Gastroesophageal sphincter (tissue), 4 donors: ENCODE measurements around the gene NEDD8. TPM values are rescaled to one million over a fixed set of nuclear protein-coding genes. Genes with fewer than 3 reads are reported as not detected.

Source experiments
- ATAC-seq: fragments of 150-250 bp; one replicate; pipeline ENCODE4 v1.9.1; 2016; ENCODE audit warnings: mild to moderate bottlenecking, moderate library complexity
- H3K27ac ChIP-seq, 4 donors: fragments of 200-600 bp; sonication (generic) in 3 of 4; 1 replicate in 3 of 4; 2 replicates in 1 of 4; pipeline ENCODE4 v1.5.1; 2016 to 2019
- H3K27me3 ChIP-seq: fragments of 200-600 bp; sonication (generic); one replicate; pipeline ENCODE4 v1.5.1; 2019
- H3K36me3 ChIP-seq, 2 donors: fragments of 200-600 bp; sonication (generic); one replicate each; pipeline ENCODE4 v1.5.1; 2019; ENCODE audit warnings: control low read depth in 1 of 2
- H3K4me1 ChIP-seq, 3 donors: fragments of 200-600 bp; sonication (generic); 1 replicate in 2 of 3; 2 replicates in 1 of 3; pipeline ENCODE4 v1.5.1; 2016 to 2019; ENCODE audit warnings: control low read depth in 2 of 3
- H3K4me3 ChIP-seq, 2 donors: fragments of 200-600 bp; sonication (generic); one replicate each; pipeline ENCODE4 v1.5.1; 2019; ENCODE audit warnings: mild to moderate bottlenecking in 1 of 2, moderate library complexity in 1 of 2
- H3K9me3 ChIP-seq, 3 donors: fragments of 200-600 bp; sonication (generic); one replicate each; pipeline ENCODE4 v1.5.1; 2017 to 2019; ENCODE audit warnings: control low read depth in 2 of 3
- EP300 ChIP-seq: sonication (generic); formaldehyde crosslinking; IDR thresholded peaks from one replicate; pipeline ENCODE4 v1.6.1; 2017; ENCODE audit warnings: antibody characterized with exemption, mild to moderate bottlenecking
- POLR2A ChIP-seq, 2 donors: fragments of 450-650 bp; IDR thresholded peaks; one replicate each; pipeline ENCODE4 v1.6.1; 2017; ENCODE audit warnings: antibody characterized with exemption in 2 of 2, mild to moderate bottlenecking in 2 of 2, moderate library complexity in 1 of 2
- POLR2AphosphoS5 ChIP-seq: sonication (generic); formaldehyde crosslinking; IDR thresholded peaks from one replicate; pipeline ENCODE4 v1.6.1; 2017; ENCODE audit warnings: antibody characterized with exemption
- WGBS, 2 donors: methylation state at CpG; one replicate each; pipeline ENCODE4 v1.1.5; 2018; ENCODE audit warnings: low coverage in 1 of 2; 5-methylcytosine and 5-hydroxymethylcytosine counted together
- total RNA-seq, 4 donors: library from RNA; depleted of rRNA; stranded (reverse); fragments of >200 nt; gene quantifications; one replicate each; pipeline ENCODE4 v1.1.0, GENCODE V29; 2016
- TF ChIP-seq, protein P1 (sequence below), 4 experiments: fragments of 200-600 bp in 2 of 4; fragments of 450-650 bp in 2 of 4; sonication (generic) in 1 of 4; IDR thresholded peaks; one replicate each; pipeline ENCODE4 v1.5.1; 2017 to 2019; ENCODE audit warnings: antibody characterized with exemption in 4 of 4, mild to moderate bottlenecking in 2 of 4, moderate library complexity in 2 of 4

Gene NEDD8
- total RNA-seq, 4 donors from 2014 or later, result 136 to 193 (median 168) TPM

DNA sequence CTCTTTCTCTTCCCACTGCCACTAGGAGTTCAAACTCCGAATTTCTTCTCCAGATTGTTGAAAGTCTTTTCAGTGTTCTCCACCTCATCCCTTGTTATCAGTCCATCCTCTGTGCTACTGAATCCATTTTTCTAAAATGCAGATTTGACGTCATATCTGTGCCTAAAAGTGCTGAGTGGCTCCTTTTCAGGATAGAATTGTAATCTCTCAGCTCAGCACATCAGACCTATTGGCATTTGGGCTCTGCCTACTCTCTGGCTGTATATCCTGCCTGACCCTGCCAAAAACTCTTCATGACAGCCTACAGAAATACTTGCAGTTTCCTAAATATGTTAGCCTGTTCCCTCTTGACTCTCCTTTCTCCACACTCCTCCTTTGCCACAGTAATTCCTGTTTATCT, 40.3 kb upstream of the NEDD8 start:
- H3K9me3 ChIP-seq, result no peaks in the 10 kb centered on the region
- no peak overlapping the region for H3K27ac ChIP-seq
- peaks cover 0 to 19% (median 6%) of the 10 kb centered on the region in 3 donors for H3K4me1 ChIP-seq
- no peak for ATAC-seq
- TF ChIP-seq, protein P1, sequence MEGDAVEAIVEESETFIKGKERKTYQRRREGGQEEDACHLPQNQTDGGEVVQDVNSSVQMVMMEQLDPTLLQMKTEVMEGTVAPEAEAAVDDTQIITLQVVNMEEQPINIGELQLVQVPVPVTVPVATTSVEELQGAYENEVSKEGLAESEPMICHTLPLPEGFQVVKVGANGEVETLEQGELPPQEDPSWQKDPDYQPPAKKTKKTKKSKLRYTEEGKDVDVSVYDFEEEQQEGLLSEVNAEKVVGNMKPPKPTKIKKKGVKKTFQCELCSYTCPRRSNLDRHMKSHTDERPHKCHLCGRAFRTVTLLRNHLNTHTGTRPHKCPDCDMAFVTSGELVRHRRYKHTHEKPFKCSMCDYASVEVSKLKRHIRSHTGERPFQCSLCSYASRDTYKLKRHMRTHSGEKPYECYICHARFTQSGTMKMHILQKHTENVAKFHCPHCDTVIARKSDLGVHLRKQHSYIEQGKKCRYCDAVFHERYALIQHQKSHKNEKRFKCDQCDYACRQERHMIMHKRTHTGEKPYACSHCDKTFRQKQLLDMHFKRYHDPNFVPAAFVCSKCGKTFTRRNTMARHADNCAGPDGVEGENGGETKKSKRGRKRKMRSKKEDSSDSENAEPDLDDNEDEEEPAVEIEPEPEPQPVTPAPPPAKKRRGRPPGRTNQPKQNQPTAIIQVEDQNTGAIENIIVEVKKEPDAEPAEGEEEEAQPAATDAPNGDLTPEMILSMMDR (IDR thresholded peaks at IDR 0.05), result no peak
- no peak for TF ChIP-seq EP300
- no peak for TF ChIP-seq POLR2AphosphoS5
- no peak for TF ChIP-seq POLR2A (IDR thresholded peaks at IDR 0.05)
- H3K4me3 ChIP-seq, result no peak overlapping the region
- H3K27me3 ChIP-seq, result no peaks in the 10 kb centered on the region
- WGBS, 2 donors, result 80% methylated on average over 2 of the region's 2 CpGs
- peaks cover 0 to 27% of the 10 kb centered on the region in 2 donors for H3K36me3 ChIP-seq

DNA sequence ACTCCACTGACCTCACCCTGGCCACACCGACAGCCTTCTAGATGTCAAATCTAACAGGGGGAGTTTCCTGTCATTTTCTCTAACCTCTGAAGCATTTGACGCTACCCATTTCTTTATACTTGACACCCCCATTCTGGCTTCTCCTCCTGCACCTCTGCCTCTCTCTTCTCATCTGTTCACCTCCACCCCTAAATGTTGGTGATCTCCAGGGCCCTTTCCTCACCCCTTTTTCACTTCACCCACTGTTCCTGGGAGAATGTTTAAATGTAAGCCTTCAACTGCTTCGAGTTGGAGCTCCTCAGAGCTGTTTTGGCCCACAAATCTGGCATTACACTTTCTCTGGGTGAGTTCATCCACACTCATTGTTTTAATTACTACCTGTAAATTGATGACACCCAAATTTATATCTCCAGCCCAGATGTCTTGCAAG, 39.7 kb upstream of the NEDD8 start:
- Histone ChIP-seq H3K27ac (peak overlapping the region; percentile 89 to 98 (median 96)), H3K36me3 (peaks cover 0 to 33% of the 10 kb centered on the region in 2 donors), H3K9me3 (no peaks in the 10 kb centered on the region), H3K4me1 (peaks cover 0 to 19% (median 6%) of the 10 kb centered on the region in 3 donors), H3K4me3 (peak overlapping the region; percentile 74 to 89), H3K27me3 (no peaks in the 10 kb centered on the region)
- TF ChIP-seq, protein P1 (IDR thresholded peaks at IDR 0.05), result no peak
- TF ChIP-seq EP300, result no peak
- no peak for TF ChIP-seq POLR2AphosphoS5
- no peak for TF ChIP-seq POLR2A (IDR thresholded peaks at IDR 0.05)
- no peak for ATAC-seq
- WGBS, 2 donors, result 20 to 80% methylated on average over 1 to 3 of the region's 3 CpGs

DNA sequence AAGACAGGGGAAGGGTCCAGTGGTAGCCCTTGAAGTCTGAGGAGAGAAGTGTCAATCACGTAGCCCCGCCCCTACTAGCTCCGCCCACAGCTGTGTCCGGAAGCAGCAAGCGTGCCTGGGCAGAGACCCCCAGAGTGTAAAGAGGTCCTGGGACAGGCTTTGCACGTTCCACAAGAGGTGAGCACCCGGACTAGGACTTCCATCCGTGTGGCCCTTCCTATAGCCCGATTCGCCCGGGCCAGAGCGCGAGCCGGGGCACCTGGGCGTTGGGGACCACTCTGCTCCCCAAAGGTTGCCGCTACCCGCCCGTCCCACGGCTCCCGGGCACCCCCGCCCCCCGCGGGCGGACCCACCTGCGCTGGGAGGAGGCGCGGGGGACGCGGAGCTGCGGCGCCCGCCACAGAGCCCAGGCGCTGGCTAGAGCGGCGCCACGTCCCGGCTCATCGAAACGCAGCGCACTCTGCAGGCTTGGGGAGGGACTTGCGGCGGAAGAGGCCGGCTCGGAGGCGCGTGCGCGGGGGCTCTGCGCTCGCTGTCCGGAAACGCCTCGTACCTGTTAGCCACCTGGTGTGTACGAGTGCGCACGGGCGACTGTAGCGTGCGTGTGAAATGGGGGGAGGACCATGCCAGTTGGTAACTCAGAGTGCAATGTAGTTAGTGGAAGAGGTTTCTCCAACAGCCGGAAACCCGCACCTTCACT, 39.1 kb upstream of the NEDD8 start, which contains the start of gene RABGGTA:
Gene RABGGTA (minus strand): TSS at position 464 of the 700 bp plus-strand sequence. CDS start 482 bp downstream, outside the sequence.
- Histone ChIP-seq H3K36me3 (peaks cover 0 to 38% of the 10 kb centered on the region in 2 donors), H3K9me3 (no peaks in the 10 kb centered on the region), H3K4me3 (peak within 1 kb of the TSS; percentile 74 to 89), H3K4me1 (peaks cover 0 to 19% (median 6%) of the 10 kb centered on the region in 3 donors), H3K27ac (peak within 1 kb of the TSS; percentile 89 to 98 (median 96)), H3K27me3 (no peaks in the 10 kb centered on the region)
- TF ChIP-seq POLR2A (IDR thresholded peaks at IDR 0.05), result peak; percentile 60 to 71
- TF ChIP-seq, protein P1 (IDR thresholded peaks at IDR 0.05), result peak in 3 of 4 experiments; percentile 77 to 88 (median 78)
- TF ChIP-seq EP300, result no peak
- TF ChIP-seq POLR2AphosphoS5, result peak; percentile 45
- peak; percentile 98 for ATAC-seq
- WGBS, 2 donors, result 0 to 2% methylated on average over 8 of the region's 61 CpGs

DNA sequence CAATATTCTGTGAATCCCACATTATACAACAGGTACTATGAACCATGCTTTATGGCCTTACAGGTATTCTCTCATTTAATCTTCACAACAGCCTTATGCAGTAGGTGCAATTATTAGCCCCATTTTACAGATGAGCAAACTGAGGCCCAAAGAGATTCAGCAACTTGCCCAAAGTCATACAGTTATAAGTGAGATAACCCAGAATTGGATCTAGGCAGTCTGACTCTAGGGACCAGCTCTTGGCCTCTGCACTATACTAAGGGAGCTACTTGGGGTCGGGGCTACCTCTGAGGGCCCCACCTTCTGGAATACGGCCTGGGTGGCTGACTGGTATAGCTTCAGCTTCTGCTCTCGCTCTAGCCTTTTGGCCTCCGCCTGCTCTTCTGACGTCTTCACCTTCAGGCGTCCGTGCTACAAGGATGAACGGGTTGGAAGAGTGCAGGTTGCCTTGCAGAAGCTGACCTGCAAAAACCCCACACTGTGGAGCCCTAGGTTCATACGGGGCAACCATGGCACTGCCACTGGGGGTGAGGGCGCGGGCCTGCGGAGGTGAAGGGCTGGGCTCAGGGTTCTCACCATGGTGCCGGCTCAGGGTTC, 38.5 kb upstream of the NEDD8 start:
- H3K4me3 ChIP-seq, result peak overlapping the region; percentile 74 to 89
- TF ChIP-seq POLR2AphosphoS5 (no peak), POLR2A (IDR thresholded peaks at IDR 0.05) (peak in 1 of 2 donors; percentile 10), EP300 (no peak)
- TF ChIP-seq, protein P1 (IDR thresholded peaks at IDR 0.05), result no peak
- H3K27ac ChIP-seq, result peak overlapping the region; percentile 89 to 98 (median 96)
- WGBS, 2 donors, result no CpG with 5 or more reads among the region's 13 CpGs
- no peaks in the 10 kb centered on the region for H3K9me3 ChIP-seq
- H3K27me3 ChIP-seq, result no peaks in the 10 kb centered on the region
- no peak for ATAC-seq
- peaks cover 0 to 45% of the 10 kb centered on the region in 2 donors for H3K36me3 ChIP-seq
- H3K4me1 ChIP-seq, result peaks cover 0 to 19% (median 6%) of the 10 kb centered on the region in 3 donors
